ENCODE results near the gene AGAP9.
"Not testable (repeated sequence)": the region's sequence is repeated elsewhere in the genome, so short reads cannot be mapped to it uniquely, and the experiment has no call there.

DNA sequence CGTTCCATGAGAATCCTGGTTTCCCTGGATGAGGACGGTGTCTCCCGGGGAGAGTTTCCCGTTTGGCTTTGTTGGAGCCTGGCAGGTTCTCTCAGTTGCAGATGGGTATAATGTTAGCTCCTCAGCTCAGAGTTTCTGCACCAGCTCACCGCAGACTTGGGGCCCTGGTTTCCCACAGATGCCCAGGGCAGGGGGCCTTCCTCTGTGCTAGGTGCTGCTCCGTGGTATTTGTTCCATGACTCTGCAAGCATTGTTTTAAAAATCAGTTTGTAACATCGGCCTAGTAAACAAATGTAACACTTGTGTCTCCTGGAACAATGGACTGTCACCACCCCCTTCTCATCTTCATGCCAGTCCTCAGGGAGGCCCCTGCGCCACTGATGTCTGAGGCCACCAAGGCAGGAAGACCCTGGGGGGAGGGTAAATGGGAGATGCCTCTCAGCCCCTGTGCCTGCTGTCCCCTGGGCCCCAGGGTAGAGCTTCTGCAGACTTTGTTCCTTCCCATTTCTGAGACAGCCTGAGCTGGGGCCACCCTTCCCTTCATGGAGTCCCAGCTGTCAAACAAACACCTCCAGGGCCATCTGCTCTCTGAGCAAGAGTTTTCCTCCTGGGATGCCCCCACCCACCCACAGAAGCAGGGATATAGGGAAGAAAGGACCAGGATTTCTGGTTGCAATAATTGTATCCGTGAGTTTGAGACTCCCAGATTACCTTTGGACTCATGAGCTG, 67.9 kb downstream of the AGAP9 start:
- not testable (repeated sequence) for TF ChIP-seq EZH2 (IDR thresholded peaks at IDR 0.05; ENCODE audit: insufficient read depth, poor library complexity, severe bottlenecking); EZH2phosphoT487 (IDR thresholded peaks at IDR 0.05; ENCODE audit: insufficient read depth, low read depth)

All from GM23248 (cell line).